ENCODE data around the gene POFUT1. TPM values are rescaled to one million over a fixed set of nuclear protein-coding genes. Genes with fewer than 3 reads are reported as not detected.

Gene POFUT1
- polyA plus RNA-seq (25.1 to 37.3 TPM (median 26.1 TPM) in 3 replicates), polyA minus RNA-seq (28.3 to 39.5 TPM (median 30.2 TPM) in 3 replicates)
- polyA plus RNA-seq (2011; ENCODE audit: low read depth), result 9.2 TPM
- polyA plus RNA-seq (2011; cell fraction: cytosol; rRNA removed), result 19.4 and 20.9 TPM in 2 replicates
- 51.8 and 52.7 TPM in 2 replicates for polyA plus RNA-seq (2011; cell fraction: nucleus; rRNA removed)
- polyA plus RNA-seq (2012; ENCODE audit: low replicate concordance), result 14.1 and 30.9 TPM in 2 replicates
- polyA minus RNA-seq (2011; cell fraction: cytosol; rRNA and poly(A)+ RNA removed), result 25.5 TPM
- 48.2 and 67.5 TPM in 2 replicates for polyA minus RNA-seq (2011; cell fraction: nucleus; rRNA and poly(A)+ RNA removed)

- Histone ChIP-seq H2AFZ (ENCODE audit: control insufficient read depth, low read length) (peak within 1 kb of the TSS; percentile 86), H3K4me1 (ENCODE audit: control insufficient read depth, extremely low read depth, insufficient read depth, low read length) (peaks cover 46% of the 10 kb centered on the region), H3K9me3 (ENCODE audit: control insufficient read depth, low read depth, low read length) (no peaks in the 10 kb centered on the region), H3K79me2 (ENCODE audit: control insufficient read depth, insufficient read depth, low read length) (peaks cover 65% of the 10 kb centered on the region), H3K27ac (ENCODE audit: control insufficient read depth, insufficient read depth, low read length) (peak within 1 kb of the TSS; percentile 95), H3K4me3 (ENCODE audit: control insufficient read depth in 2 of 3, extremely low read depth in 1 of 3, insufficient read depth in 2 of 3, low read depth in 1 of 3, low read length in 3 of 3) (peak within 1 kb of the TSS; percentile 95 to 98 (median 98)), H3K4me2 (ENCODE audit: control insufficient read depth, extremely low read depth, insufficient read depth, low read depth, low read length) (peak within 1 kb of the TSS; percentile 95), H3K9me1 (ENCODE audit: control insufficient read depth, extremely low read depth, insufficient read depth, low read length) (no peaks in the 10 kb centered on the region), H3K9ac (ENCODE audit: control insufficient read depth, extremely low read depth, insufficient read depth, low read length) (peak within 1 kb of the TSS; percentile 96), H3K36me3 (ENCODE audit: control insufficient read depth in 2 of 2, extremely low read depth in 1 of 2, insufficient read depth in 2 of 2, low read length in 2 of 2) (peaks cover 6 to 13% of the 10 kb centered on the region in 2 experiments), H4K20me1 (ENCODE audit: control insufficient read depth, extremely low read depth, insufficient read depth, low read length) (no peaks in the 10 kb centered on the region), H3K27me3 (ENCODE audit: control insufficient read depth, extremely low read depth, insufficient read depth, low read length) (no peaks in the 10 kb centered on the region)
- no peak for FAIRE-seq
- no peak for DNase-seq (ENCODE audit: low read depth, low spot score)
- dilution Hi-C loops (cut with MboI; ENCODE audit: extremely low pct_ligation_motif_present, low sequenced_read_pairs), result no loop called here
- TF ChIP-seq CTCF (optimal IDR thresholded peaks at IDR 0.05 in 1 of 3, IDR thresholded peaks at IDR 0.05 in 1 of 3, conservative IDR thresholded peaks at IDR 0.05 in 1 of 3; ENCODE audit: extremely low read depth in 1 of 3, insufficient read depth in 2 of 3, low read length in 3 of 3), result peak in 2 of 3 experiments; percentile 27 to 32
- TF ChIP-seq EZH2 (IDR thresholded peaks at IDR 0.05; ENCODE audit: low read length), result no peak
Measured at GRCh38 chr20:32207626-32208498, at the start of gene POFUT1, which contains the start of gene PLAGL2. Gene POFUT1 (plus strand): TSS chr20:32207880. CDS start chr20:32207942, 62 bp downstream. Gene PLAGL2 (minus strand): TSS chr20:32207743. CDS start chr20:32202178, 5,565 bp downstream.

GRCh38 chr20:32158351-32158750 lies 49.3 kb upstream of the POFUT1 start:
- Histone ChIP-seq H3K4me3 (ENCODE audit: control insufficient read depth in 2 of 3, extremely low read depth in 1 of 3, insufficient read depth in 2 of 3, low read depth in 1 of 3, low read length in 3 of 3) (no peak overlapping the region), H3K27me3 (ENCODE audit: control insufficient read depth, extremely low read depth, insufficient read depth, low read length) (no peaks in the 10 kb centered on the region), H3K4me2 (ENCODE audit: control insufficient read depth, extremely low read depth, insufficient read depth, low read depth, low read length) (no peak overlapping the region), H3K27ac (ENCODE audit: control insufficient read depth, insufficient read depth, low read length) (no peak overlapping the region), H3K9me1 (ENCODE audit: control insufficient read depth, extremely low read depth, insufficient read depth, low read length) (no peaks in the 10 kb centered on the region), H3K4me1 (ENCODE audit: control insufficient read depth, extremely low read depth, insufficient read depth, low read length) (no peaks in the 10 kb centered on the region), H3K36me3 (ENCODE audit: control insufficient read depth in 2 of 2, extremely low read depth in 1 of 2, insufficient read depth in 2 of 2, low read length in 2 of 2) (peaks cover 35 to 38% of the 10 kb centered on the region in 2 experiments), H4K20me1 (ENCODE audit: control insufficient read depth, extremely low read depth, insufficient read depth, low read length) (no peaks in the 10 kb centered on the region), H2AFZ (ENCODE audit: control insufficient read depth, low read length) (no peak overlapping the region), H3K9ac (ENCODE audit: control insufficient read depth, extremely low read depth, insufficient read depth, low read length) (no peak overlapping the region), H3K9me3 (ENCODE audit: control insufficient read depth, low read depth, low read length) (no peaks in the 10 kb centered on the region), H3K79me2 (ENCODE audit: control insufficient read depth, insufficient read depth, low read length) (no peaks in the 10 kb centered on the region)
- dilution Hi-C loops (cut with MboI; ENCODE audit: extremely low pct_ligation_motif_present, low sequenced_read_pairs), result no loop called here
- FAIRE-seq (no peak), DNase-seq (ENCODE audit: low read depth, low spot score) (no peak)
- no peak for TF ChIP-seq EZH2 (IDR thresholded peaks at IDR 0.05; ENCODE audit: low read length)
- TF ChIP-seq CTCF (optimal IDR thresholded peaks at IDR 0.05 in 1 of 3, IDR thresholded peaks at IDR 0.05 in 1 of 3, conservative IDR thresholded peaks at IDR 0.05 in 1 of 3; ENCODE audit: extremely low read depth in 1 of 3, insufficient read depth in 2 of 3, low read length in 3 of 3), result no peak
